Activated CD8-positive, alpha-beta memory T cell treated with anti-CD3 and anti-CD28 coated beads for 24 hours (primary cell): ENCODE results near the gene ANKRD11.
"Not testable (repeated sequence)": the region's sequence is repeated elsewhere in the genome, so short reads cannot be mapped to it uniquely, and the experiment has no call there.

Experiments used
- DNase-seq: peaks from one replicate; pipeline ENCODE4 v3.0.0-alpha.2; 2020

ANKRD11 gene

DNA sequence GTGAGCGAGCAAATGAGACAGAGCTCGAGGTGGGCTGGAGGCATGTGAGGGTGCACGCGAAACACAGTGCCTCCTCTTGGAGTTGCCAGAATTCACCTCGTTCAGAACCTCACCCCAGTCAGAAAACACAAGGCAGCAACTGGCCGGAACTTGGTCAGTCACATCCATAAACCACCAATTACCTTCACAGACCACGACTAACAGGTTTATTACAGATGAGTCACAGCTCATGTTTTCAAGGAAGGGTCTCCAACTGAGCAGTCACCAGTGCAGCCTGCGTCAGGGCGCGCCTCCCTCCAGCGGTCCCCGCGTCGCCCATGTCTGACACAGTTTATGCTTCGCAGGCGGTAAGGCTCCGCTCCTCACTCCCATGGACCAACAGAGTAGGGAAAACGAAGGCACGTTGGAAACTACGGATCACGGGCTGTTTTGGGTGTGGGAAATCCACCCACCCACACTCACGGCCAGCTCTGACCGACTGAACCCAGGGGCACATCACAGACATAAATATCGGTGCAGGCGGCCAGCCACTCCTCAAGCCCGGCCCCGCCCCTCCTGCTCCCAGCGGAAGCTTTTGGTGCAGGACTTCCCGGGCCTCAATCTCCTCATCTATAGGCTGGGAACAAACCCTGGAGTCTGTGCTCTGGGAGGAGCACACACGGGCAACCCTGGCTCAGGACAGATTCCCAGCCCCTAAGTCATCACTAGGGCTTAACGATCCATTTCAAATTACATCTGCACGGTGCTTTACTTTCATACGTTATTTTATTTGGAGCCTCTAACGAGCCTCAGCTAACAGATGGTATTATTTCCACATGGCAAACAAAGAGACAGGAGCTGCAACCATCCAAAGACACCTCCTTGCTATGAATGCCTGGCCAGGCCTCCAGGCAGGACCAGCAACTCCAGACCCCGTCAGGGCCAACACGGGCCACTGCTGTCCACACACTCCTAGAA is 146.6 kb downstream of the ANKRD11 start:
- DNase-seq: no peak

- no peak for DNase-seq
These were observed 148.4 kb downstream of the ANKRD11 start for GRCh38 chr16:89341697-89342694.

GRCh38 chr16:89341279-89341678 is 149.1 kb downstream of the ANKRD11 start:
- DNase-seq: no peak

DNA sequence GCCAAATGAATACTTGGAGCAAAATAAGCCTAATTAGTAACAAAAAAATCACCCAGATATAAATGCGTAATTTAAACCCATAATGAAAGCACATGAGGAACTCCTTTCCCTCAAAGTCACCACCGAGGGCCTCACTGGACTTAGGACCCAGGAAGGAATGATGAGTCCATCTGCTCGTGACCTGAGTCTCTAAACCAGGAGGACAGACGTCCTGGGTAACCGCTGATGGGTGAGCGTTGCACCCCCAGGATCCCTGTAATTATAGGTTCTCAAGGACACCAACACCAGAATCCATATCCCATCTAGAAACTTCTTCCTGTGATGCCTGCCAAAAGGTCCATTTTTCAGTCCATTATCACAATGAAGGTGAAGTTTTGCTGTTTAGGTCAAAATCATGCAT is 151.5 kb downstream of the ANKRD11 start:
- no peak for DNase-seq

GRCh38 chr16:89337965-89338364 is 152.4 kb downstream of the ANKRD11 start:
- no peak for DNase-seq

GRCh38 chr16:89335803-89336485 is 154.4 kb downstream of the ANKRD11 start:
- DNase-seq: no peak

GRCh38 chr16:89334988-89335802 is 155.2 kb downstream of the ANKRD11 start:
- DNase-seq: no peak

GRCh38 chr16:89334461-89334860 is 155.9 kb downstream of the ANKRD11 start:
- DNase-seq: no peak

DNA sequence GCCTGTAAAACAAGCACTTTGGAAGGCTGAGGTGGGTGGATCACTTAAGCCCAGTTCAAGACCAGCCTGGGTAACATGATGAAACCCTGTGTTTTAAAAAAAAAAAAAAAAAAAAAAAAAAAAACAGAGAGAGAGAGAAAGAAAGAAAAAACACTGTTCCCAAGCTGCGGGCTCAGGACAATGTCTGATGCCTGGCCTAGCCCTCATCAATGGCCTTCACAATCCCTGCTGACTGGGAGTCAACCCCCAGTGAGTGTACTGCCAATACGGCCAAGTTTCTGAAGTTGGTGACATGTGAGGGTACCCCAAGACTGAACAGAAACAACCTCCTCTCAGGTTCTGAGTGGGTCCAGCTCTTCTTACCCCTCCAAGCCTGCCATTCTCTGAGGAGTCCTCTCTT is 156.3 kb downstream of the ANKRD11 start:
- no peak for DNase-seq

DNA sequence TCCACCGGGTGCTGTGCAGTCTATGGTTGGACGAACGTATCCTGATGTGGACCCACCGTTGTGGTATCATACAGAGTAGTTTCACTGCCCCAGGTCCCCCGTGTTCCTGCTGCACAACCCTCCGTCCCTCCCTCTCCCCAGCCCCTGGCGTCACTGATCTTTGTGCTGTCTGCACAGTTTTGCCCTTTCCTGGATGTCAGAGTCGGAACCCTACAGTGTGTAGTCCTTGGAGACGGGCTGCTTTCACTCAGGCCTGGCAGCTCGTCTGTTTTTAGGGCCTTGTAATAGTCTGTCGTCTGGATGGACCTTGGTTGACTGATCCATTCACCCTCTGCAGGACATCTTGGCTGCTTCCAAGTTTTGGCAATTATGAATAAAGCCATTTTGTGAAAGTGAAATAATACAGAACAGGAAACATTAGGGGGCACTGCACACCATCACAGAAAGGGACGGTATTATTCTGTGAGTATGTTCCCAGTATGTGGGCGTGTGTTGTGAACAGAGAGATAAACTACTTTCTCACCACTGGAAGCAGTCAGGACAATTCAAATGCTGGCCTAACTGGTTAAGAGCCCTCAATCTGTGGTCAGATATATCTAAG is 156.9 kb downstream of the ANKRD11 start:
- DNase-seq: not testable (repeated sequence)

DNA sequence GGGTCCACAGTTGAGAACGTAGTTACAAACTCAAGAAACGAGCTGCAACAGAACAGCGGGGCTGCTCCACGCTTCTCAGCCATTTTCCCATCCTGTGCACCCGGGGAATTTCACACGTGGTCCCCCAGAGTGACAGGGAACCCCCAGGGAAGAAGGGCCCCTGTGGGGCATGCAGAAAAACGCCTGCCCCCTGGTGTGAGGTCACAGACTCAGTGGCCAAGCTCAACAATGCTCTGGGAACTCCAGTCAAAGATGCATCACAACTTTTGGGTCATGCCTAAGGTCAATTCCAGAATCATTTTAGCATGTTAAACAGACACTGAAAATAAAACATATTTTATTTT is 157.5 kb downstream of the ANKRD11 start:
- no peak for DNase-seq

GRCh38 chr16:89332243-89332901 is 158.0 kb downstream of the ANKRD11 start:
- no peak for DNase-seq

- DNase-seq: no peak
These were observed 158.8 kb downstream of the ANKRD11 start for GRCh38 chr16:89331371-89332109.

DNA sequence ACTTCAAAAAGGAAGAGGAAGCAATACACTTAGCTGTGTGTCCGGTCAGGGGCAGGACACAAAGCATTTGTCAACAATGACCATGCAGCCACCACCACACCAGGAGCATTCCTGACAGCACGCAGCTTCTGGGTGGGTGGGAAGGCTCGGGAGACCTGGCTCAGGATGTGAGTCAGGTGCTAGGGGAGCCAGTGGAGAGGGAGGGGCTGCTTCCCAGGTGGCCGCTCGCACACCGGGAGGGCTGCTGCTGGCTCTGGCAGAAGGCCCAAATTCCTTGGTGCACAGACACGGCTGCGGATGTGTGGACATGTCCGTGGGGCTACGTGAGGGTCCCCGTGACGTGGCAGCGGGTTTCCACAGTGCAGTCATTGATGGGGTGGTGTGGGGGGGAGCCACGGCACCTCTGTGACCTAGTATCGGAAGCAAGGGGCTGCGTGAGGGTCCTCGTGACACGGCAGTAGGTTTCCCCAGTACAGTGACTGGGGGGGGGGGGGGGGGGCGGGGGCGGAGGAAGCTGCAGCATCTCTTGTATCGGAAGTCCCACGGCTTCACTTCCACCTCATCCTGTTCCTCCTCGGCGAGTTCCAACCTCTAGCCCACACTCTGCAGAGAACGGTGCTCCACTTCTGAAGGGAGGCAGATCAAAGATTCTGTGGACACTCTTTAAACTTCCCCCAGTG is 160.0 kb downstream of the ANKRD11 start:
- no peak for DNase-seq

DNA sequence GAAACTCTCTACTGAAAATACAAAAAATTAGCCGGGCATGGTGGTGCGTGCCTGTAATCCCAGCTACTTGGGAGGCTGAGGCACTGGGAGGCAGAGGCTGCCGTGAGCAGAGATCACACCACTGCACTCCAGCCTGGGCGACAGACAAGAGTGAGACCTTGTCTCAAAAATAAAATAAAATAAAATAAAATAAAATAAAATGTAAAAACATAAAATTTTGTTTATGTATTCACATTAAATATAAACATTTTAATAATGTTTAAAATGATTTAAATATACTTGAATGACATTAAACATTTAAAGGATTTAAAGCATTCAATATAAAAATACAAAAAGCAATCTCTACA is 160.6 kb downstream of the ANKRD11 start:
- not testable (repeated sequence) for DNase-seq

- not testable (repeated sequence) for DNase-seq
These were observed 161.7 kb downstream of the ANKRD11 start for GRCh38 chr16:89328412-89329400.

DNA sequence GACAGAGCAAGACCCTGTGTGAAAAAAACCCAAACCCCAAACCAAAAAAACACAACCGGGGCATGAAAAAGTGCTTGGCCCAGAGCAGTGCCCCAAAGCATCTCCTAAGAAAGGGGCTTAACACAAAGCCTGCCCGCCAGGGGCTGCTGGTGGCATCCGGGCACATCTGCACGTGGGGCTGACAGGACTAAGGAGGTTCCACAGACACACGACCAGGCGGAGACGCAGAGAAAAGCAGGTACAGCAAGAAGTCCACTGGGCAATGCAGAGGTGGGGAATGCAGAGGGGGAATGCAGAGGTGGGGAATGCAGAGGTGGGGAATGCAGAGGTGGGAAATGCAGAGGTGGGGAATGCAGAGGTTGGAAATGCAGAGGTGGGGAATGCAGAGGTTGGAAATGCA is 163.6 kb downstream of the ANKRD11 start:
- DNase-seq: no peak

DNA sequence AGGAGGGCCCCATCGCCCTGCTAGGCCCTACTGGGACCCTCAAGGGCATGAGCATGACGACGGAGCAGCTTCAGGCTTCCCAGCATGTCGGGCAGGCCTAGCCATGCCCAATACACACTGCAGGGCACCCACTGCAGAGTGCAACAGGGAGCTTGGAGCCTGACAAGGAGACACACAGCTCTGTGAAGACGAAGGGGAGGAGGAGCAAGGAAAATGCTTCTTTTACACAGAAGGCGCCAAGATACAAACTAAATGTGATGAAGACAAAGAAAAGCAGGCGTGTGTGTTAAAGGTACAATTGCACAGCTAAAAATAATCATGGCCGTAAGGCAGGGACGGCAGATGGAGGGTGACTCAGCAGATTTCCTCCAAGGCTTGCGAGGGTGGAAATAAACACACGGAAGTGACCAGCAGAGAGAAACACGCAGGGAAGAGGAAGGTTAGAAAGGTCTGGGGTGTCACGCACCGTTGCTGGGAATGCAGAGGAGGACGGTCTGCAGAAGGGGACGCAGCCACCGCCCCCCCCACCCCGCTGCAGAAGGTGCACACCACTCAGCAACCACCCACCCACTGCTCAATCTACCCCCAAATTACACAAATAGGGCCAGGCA is 164.4 kb downstream of the ANKRD11 start:
- DNase-seq: no peak
